GM18868 (cell line): ENCODE measurements around the gene GIMAP2.

ENCODE experiments used
- ATAC-seq: cut with Tn5 transposase; IDR thresholded peaks from one replicate; pipeline ENCODE4 v1.9.1; 2021; ENCODE audit warnings: mild to moderate bottlenecking, moderate library complexity; ENCODE audit not compliant: unreplicated experiment

Gene GIMAP2

DNA sequence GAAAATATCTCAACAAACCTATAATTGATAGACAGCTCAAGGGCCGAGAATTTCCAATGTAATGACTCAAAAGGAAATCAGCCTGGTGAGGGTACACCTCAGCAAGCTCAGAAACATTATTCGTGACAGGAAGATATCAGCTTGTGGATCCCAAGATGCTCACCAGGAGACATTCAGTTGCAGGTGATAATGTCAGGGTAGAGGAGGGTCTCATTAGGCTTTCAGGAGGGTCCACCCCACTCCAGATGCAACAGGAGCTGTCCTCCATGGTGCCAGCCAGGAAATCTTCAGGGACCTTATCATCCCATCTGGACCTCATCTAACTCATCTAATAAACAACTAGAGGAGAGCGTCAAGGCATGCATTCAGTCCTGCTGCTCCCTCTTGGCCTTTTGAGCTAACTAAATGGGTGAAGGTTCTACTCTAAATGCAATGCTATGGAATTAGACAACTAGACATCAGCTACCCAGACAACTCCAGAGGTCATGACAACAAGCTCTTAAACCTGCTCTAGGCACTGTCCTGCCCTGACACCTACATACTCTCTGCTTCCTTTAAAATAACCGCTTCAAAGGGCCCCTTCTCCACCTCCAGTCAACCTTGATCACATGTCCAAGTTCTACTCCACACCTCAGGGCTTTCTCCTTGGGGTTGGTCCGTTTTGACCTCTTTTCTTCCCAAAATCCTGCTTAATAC lies 47.4 kb downstream of the GIMAP2 start:
- no peak for ATAC-seq

DNA sequence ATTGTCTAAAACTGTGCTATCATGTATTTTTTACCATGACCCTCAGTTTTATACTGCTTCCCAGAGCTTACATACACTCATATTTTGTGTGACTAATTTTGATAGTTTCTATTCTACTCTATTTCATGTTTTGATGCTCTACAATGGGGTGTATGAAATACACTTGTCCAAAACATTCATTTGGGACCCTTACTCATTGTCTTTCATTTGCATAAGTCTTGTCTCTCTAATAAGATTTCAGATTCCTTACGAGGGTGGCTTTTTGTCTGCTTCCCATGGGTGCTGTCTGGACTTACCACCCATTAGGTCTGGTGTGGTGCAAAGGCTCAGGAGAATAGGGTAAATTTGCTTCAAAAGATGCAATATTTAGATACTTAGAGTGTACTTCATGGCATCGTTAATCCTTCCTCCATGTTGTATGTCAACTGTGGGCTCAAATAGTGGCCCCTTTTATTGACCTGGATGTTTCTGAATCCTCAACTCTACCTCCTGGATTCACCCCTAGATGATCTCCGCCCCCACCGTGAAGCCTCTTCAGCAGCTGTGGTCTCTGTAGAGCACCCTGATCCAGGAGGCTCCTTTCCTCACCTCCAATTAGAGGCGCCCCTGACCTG lies 48.1 kb downstream of the GIMAP2 start:
- no peak for ATAC-seq

- peak; percentile 34 for ATAC-seq
Measured at GRCh38 chr7:150734254-150734653, 48.7 kb downstream of the GIMAP2 start.

DNA sequence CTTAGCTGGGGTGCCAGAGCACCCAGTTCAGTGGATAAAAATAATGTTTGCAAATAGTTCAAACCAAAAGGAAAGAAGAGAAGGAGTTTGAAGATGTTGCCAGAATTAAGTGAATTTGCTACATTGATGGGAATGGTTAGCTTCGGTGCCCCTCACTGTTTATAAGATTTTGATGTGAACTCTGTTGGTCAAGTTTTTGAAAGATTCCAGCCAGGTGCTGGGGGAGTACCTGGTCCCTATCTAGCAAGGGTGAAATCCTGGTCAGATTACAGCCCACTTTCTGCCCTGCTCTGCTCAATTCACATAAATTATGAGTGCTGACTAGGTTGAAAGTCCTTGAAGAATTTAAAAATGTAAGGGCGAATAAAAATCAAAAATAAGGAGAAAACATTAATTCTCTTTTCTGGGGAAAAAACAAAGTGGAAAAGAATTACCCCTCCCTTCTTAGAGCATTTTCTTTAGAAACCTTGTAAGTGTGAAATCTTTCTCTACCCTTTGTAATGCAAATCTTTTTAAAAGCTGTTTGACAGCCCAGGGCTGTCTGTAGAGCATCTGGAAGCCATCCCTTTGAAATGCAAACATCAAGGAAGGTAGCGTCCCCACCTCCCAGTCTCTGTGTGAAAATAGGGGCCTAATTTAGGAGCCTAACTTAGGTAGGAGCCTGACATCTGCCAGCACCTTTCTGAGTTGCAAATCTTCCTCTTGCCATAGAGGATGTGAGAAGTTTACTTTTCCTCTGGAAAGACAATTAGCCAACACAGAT lies 50.3 kb downstream of the GIMAP2 start:
- ATAC-seq = no peak

- ATAC-seq = peak; percentile 4
Measured at GRCh38 chr7:150736864-150737263, 51.4 kb downstream of the GIMAP2 start.

GRCh38 chr7:150737265-150738055 lies 52.0 kb downstream of the GIMAP2 start, which contains the start of gene GIMAP5:
Gene GIMAP5 (plus strand): TSS chr7:150737418. CDS start chr7:150740885, 3,467 bp downstream.
- ATAC-seq = peak; percentile 50

DNA sequence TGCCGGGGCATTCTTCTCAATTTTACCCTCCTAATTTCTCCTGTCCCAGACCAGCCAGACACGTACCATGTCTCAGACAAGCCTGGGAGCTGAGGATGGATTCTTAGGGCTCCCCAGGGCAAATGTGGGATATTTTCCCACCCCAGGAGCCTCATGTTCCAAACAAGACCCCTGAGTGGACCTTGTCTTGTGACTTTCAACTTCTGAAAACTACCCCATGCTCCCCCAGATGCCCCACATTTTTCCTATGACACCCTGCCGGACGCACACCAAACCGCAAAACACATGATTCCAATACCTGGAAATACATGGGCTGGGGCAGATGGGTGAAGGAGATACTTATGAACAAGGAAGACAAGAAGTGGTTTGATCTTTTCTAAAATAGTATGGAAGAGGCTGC lies 52.6 kb downstream of the GIMAP2 start:
- ATAC-seq = no peak

- no peak for ATAC-seq
Measured at GRCh38 chr7:150738591-150739001, 53.1 kb downstream of the GIMAP2 start.

DNA sequence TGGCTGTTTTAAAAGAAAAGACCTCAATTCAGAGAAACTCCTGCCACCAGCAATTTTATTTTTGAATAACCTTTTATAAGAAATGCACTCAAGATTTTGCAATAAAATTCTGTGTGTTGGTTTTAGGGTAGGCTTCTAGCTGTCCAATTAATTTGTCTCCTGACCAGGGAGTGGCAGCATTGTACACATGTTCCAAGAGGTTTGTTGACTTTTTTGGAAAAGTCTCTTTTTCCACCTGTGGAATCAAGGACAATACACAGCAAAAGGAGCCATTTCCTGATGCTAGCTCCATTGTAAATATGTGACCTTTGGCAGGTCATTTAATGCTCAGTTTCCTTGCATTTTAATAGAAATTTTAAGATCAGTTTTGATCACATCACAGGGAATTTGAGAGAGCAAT lies 53.5 kb downstream of the GIMAP2 start:
- no peak for ATAC-seq

DNA sequence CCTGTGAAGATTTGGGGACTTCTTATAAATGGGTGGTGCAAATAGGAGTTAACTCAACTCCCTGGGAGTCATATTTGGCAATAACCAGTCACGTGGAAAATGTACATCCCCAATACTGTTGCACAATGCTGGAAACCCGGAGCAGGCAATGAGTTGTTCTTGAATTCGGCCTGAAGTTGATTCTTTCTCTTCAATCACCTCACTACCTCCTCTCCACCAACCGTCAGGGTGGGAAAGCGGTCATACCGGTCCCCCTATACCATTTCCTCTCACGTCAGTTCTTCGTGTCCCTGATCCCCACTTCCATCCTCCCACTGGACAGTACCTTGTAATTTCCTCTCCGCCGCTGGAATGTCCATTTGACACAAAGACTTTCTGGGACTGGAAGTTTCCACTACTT lies 54.5 kb downstream of the GIMAP2 start:
- ATAC-seq = no peak

DNA sequence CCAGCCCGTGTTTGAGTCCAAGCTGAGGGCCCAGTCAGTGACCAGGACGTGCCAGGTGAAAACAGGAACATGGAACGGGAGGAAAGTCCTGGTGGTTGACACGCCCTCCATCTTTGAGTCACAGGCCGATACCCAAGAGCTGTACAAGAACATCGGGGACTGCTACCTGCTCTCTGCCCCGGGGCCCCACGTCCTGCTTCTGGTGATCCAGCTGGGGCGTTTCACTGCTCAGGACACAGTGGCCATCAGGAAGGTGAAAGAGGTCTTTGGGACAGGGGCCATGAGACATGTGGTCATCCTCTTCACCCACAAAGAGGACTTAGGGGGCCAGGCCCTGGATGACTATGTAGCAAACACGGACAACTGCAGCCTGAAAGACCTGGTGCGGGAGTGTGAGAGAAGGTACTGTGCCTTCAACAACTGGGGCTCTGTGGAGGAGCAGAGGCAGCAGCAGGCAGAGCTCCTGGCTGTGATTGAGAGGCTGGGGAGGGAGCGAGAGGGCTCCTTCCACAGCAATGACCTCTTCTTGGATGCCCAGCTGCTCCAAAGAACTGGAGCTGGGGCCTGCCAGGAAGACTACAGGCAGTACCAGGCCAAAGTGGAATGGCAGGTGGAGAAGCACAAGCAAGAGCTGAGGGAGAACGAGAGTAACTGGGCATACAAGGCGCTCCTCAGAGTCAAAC lies 56.9 kb downstream of the GIMAP2 start:
- ATAC-seq = no peak
